Measurements from ENCODE around the gene FBN1. TPM values are rescaled to one million over a fixed set of nuclear protein-coding genes. Genes with fewer than 3 reads are reported as not detected.

The FBN1 gene
- total RNA-seq, 2 donors from 2014 or later = 12.1 to 81.9 TPM

- no peak overlapping the region for H3K27ac ChIP-seq
Measured at GRCh38 chr15:48565560-48566482, 79.7 kb downstream of the FBN1 start.

DNA sequence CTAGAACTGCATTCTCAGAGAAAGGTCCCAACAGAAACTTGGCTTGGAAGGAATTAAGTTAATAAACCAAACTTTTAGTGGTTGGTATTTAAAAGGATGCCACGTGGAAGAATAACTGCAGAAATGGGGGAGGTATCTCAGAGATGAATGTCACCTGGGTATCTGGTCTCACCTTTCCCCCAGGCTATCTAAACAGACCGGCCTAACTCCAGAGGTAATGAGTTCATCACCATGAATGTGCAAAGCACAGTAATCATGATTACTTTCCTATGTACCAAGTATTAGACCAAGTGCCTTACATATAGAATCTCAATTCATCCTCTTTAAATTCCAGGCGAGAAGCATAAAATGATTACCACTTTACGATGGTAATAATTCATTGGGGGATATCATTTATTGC is 80.8 kb downstream of the FBN1 start:
- no peak overlapping the region for H3K27ac ChIP-seq

More at GRCh38 chr15:48565560-48566482, 79.7 kb downstream of the FBN1 start:
- no peaks in the 10 kb centered on the region for H3K4me1 ChIP-seq (replicated peaks)
- DNase-seq (ENCODE audit: low spot score) = no peak
- H3K36me3 ChIP-seq = no peaks in the 10 kb centered on the region
- no peak overlapping the region for H3K4me3 ChIP-seq
- 85% methylated on average over 1 of the region's 1 CpG for WGBS
- H3K27me3 ChIP-seq (replicated peaks; ENCODE audit: insufficient read depth) = no peaks in the 10 kb centered on the region
- H3K9me3 ChIP-seq = no peaks in the 10 kb centered on the region
- TF ChIP-seq POLR2A (IDR thresholded peaks at IDR 0.05) = no peak
- TF ChIP-seq CTCF (IDR thresholded peaks at IDR 0.05) = no peak
- no peak for TF ChIP-seq POLR2AphosphoS5 (IDR thresholded peaks at IDR 0.05)
- intact Hi-C loops (cut with DNase I) = no loop called here

GRCh38 chr15:48563934-48564333 is 81.6 kb downstream of the FBN1 start:
- H3K36me3 ChIP-seq = no peaks in the 10 kb centered on the region
- no peak for DNase-seq (ENCODE audit: low spot score)
- H3K27me3 ChIP-seq (replicated peaks; ENCODE audit: insufficient read depth) = no peaks in the 10 kb centered on the region
- WGBS = 93% methylated on average over 3 of the region's 3 CpGs
- no peak overlapping the region for H3K27ac ChIP-seq
- no peak overlapping the region for H3K4me3 ChIP-seq
- no peaks in the 10 kb centered on the region for H3K4me1 ChIP-seq (replicated peaks)
- intact Hi-C loops (cut with DNase I) = no loop called here
- TF ChIP-seq CTCF (IDR thresholded peaks at IDR 0.05) (no peak), POLR2AphosphoS5 (IDR thresholded peaks at IDR 0.05) (no peak), POLR2A (IDR thresholded peaks at IDR 0.05) (no peak)
- no peaks in the 10 kb centered on the region for H3K9me3 ChIP-seq

More for the DNA sequence above, 80.8 kb downstream of the FBN1 start:
- intact Hi-C loops (cut with DNase I) = no loop called here
- H3K4me3 ChIP-seq = no peak overlapping the region
- H3K9me3 ChIP-seq = no peaks in the 10 kb centered on the region
- H3K36me3 ChIP-seq = no peaks in the 10 kb centered on the region
- no peaks in the 10 kb centered on the region for H3K4me1 ChIP-seq (replicated peaks)
- DNase-seq (ENCODE audit: low spot score) = no peak
- no peak for TF ChIP-seq POLR2A (IDR thresholded peaks at IDR 0.05)
- TF ChIP-seq POLR2AphosphoS5 (IDR thresholded peaks at IDR 0.05) = no peak
- no peak for TF ChIP-seq CTCF (IDR thresholded peaks at IDR 0.05)
- 70% methylated on average over 4 of the region's 4 CpGs for WGBS
- no peaks in the 10 kb centered on the region for H3K27me3 ChIP-seq (replicated peaks; ENCODE audit: insufficient read depth)

- Histone ChIP-seq H3K4me1 (replicated peaks) (no peaks in the 10 kb centered on the region), H3K27ac (no peak overlapping the region), H3K36me3 (no peaks in the 10 kb centered on the region), H3K4me3 (no peak overlapping the region), H3K9me3 (no peaks in the 10 kb centered on the region), H3K27me3 (replicated peaks; ENCODE audit: insufficient read depth) (no peaks in the 10 kb centered on the region)
- no peak for DNase-seq (ENCODE audit: low spot score)
- intact Hi-C loops (cut with DNase I) = no loop called here
- WGBS = 93% methylated on average over 7 of the region's 7 CpGs
- no peak for TF ChIP-seq POLR2AphosphoS5 (IDR thresholded peaks at IDR 0.05)
- no peak for TF ChIP-seq CTCF (IDR thresholded peaks at IDR 0.05)
- TF ChIP-seq POLR2A (IDR thresholded peaks at IDR 0.05) = no peak
Measured at GRCh38 chr15:48560321-48561051, 85.0 kb downstream of the FBN1 start.
